HG02885 (cell line): ENCODE data around the gene DNM3.
A peak's percentile ranks its signal among the peaks of the same experiment; 100 is the strongest.
"Not testable (repeated sequence)": the region's sequence is repeated elsewhere in the genome, so short reads cannot be mapped to it uniquely, and the experiment has no call there.

ENCODE experiments used
- ATAC-seq: cut with Tn5 transposase; IDR thresholded peaks from one replicate; pipeline ENCODE4 v1.9.1; 2021; ENCODE audit warnings: mild to moderate bottlenecking; ENCODE audit not compliant: unreplicated experiment, poor library complexity

The DNM3 gene

GRCh38 chr1:172421974-172422604 lies 580.8 kb downstream of the DNM3 start:
- ATAC-seq = no peak

GRCh38 chr1:172423336-172423735 lies 582.0 kb downstream of the DNM3 start:
- ATAC-seq = no peak

DNA sequence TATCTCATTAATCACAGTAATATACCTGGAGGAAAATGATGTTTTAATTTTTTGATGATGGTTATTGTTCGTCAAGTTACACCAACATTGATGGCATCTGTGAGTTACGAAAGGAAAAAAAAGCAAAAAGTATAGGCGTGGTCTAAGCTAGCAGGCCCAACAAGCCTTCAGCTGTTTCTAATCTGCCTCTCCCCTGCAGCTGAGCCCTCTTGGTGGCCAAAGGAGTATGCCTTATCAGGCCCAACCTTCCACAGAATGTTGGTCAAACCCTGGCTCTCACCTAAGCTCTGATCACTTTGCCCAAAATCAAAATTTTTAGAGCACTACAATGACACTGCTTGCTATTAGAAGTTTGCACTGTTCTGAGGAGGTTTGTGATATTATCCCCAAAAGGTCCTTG lies 584.0 kb downstream of the DNM3 start:
- no peak for ATAC-seq

GRCh38 chr1:172427191-172427590 lies 585.9 kb downstream of the DNM3 start:
- no peak for ATAC-seq

DNA sequence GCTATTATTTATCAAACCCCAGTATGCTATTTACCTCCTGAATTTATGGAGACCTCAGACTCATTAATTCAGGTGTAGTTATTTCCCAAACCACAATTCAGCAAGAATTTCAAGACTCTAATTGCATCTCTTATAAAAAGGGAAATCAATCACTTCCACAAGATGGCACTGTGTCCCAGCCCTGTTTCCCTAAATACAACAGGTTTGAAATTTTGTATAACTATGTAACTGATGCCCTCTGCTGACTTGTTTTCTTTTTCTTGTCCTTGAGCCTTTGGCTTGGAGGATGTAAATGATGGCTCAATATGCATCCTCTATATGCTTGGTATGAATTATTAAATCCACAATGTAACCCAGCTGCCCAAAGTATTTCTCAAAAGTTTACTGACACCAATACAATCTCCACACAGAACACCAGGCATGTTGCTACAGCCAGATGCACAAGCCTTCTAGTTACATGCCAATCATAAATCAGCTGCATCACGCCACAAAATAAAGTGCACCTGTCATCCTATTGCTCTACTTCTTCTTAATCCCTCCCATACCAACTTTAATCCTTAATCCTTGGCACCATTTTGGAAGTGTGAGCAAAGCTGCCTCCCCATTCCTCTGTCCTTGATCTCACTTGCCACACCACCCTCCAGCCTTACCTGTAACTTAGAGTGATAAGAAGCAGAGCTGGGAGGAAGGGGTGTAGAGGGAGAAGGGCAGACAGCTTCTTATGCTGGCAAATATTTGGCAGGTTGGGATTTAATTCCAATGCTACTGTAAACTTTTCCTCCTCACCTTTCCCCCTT lies 588.2 kb downstream of the DNM3 start:
- no peak for ATAC-seq

- ATAC-seq = no peak
These were observed 588.8 kb downstream of the DNM3 start for GRCh38 chr1:172430128-172430454.

GRCh38 chr1:172431204-172431603 lies 589.9 kb downstream of the DNM3 start:
- no peak for ATAC-seq

DNA sequence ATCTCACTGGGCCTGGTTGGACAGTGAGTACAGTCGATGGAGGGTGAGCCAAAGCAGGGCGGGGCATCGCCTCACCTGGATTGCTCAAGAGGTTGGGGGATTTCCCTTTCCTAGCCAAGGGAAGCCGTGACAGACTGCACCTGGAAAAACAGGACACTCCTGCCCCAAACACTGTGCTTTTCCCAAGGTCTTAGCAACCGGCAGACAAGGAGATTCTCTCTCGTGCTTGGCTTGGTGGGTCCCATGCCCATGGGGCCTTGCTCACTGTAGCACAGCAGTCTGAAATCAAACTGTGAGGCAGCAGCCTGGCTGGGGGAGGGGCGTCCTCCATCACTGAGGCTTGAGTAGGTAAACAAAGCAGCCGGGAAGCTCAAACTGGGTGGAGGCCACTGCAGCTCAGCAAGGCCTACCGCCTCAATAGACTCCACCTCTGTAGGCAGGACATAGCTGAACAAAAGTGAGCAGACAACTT lies 590.5 kb downstream of the DNM3 start:
- ATAC-seq = no peak

DNA sequence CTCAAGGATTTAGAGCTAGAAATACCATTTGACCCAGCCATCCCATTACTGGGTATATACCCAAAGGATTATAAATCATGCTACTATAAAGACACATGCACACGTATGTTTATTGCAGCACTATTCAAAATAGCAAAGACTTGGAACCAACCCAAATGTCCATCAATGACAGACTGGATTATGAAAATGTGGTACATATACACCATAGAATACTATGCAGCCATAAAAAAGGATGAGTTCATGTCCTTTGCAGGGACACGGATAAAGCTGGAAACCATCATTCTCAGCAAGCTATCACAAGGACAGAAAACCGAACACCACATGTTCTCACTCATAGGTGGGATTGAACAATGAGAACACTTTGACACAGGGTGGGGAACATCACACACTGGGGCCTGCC lies 595.9 kb downstream of the DNM3 start:
- ATAC-seq = not testable (repeated sequence)

- no peak for ATAC-seq
These were observed 601.1 kb downstream of the DNM3 start for GRCh38 chr1:172442404-172442803.

DNA sequence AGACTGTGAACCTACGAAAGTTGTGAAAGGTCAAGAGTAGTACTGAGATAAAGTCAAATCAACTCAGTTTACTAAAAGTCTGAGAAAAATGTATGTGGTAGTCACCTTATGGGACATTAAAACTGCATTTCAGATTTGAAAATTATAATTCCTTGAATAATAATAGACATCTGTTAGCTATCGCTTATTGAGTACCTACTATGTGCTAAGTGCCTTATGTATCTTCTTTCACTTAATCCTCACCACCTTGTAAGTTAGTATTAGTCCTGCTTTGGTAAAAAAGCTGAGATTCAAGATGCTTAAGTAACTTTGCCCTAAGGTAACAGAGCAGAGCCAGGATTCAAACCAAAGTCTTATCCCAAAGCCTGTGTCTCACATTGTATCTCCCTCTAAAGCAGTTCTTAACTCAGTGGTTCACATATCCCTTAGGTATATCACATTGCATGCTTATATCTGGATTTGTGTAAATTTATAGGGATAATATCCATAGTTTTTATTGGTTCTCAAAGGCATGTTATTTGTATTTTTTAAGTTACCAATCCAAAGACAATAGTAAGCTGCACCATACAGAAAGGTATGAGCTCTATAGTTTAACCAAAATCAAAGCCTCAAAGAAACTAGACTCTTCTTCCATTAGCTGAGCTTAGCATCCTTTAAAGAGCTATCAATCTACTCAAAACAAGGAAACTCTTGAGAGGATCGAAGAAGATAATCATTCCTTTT lies 601.7 kb downstream of the DNM3 start:
- ATAC-seq = no peak

DNA sequence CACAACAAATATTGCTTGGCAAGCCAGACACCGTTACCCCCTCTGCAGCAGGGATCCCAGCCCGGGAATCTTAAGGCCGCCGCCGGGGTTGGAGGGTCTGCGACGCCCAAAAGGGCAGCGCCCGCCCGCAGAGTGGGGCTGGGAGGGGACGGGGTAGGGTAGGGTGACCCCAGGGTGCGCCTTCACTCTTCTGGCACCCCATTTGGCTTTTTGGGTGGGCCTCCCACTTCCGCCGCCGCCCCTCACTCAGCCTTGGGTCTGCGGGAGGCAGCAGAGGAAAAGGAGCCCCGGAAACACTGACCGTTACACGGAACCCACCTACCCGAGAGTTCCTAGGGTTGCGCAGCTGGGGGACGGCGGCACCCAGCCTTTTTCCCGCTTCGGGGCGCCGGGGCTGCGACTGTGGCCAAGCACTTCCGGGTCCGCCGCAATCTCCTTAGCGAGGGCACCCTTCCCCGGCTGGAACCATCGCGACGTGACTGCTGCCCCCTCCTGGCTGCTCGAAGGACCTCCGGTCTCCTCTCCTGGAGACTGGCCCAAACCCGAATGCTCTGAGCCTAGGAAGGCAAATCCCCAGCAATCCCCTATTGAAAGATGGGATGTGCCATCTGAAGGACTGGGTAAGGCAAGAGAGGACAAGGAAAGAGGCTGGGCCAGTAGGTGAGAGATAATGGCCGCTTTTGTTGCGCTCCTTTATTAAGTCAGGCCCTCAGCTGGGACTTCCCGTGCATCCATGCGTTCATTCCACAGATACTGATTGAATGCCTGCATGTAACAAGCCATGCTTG lies 602.6 kb downstream of the DNM3 start, which contains the start of gene PIGC:
PIGC (minus strand) TSS at position 404 of the 788 bp plus-strand sequence. CDS start 1,447 bp downstream, outside the sequence.
- peak; percentile 99 for ATAC-seq

DNA sequence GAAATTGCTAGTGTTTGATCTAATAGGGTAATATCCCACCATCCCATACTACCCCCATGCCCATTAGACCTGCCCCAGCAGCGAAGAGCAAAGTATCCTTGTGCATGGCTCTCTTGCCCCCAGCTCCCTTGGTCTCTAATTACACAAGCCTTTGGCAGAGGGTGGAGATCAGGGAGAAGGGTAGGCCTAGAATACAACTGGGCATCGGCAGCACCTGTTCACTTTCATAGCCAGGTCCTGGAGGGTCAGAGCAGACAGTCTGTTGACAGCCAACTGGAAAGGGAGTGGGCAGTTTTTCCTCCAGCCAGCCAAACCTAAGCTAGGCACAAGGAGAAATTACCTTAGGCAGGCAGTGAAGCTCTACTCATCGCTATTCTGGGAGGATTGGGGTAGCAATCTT lies 605.2 kb downstream of the DNM3 start:
- no peak for ATAC-seq

DNA sequence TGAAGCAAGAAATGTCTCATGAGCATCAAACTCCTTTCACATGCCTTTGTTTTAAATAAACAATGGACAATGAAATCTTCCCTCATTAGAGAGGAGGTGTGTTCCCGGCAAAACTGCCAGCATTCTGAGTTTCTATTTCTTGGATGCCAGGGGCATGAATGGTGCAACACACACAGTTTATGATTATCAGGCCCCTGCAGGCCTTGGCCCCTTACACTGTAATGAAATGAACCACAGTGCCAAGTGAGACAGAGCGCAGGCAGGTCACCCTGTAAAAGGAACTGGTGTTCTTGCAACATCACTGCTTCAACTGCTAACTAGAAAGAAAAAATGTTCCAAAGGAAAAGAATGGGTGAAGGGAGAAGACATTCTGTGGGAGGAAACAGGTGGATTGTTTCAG lies 606.3 kb downstream of the DNM3 start:
- ATAC-seq = no peak

DNA sequence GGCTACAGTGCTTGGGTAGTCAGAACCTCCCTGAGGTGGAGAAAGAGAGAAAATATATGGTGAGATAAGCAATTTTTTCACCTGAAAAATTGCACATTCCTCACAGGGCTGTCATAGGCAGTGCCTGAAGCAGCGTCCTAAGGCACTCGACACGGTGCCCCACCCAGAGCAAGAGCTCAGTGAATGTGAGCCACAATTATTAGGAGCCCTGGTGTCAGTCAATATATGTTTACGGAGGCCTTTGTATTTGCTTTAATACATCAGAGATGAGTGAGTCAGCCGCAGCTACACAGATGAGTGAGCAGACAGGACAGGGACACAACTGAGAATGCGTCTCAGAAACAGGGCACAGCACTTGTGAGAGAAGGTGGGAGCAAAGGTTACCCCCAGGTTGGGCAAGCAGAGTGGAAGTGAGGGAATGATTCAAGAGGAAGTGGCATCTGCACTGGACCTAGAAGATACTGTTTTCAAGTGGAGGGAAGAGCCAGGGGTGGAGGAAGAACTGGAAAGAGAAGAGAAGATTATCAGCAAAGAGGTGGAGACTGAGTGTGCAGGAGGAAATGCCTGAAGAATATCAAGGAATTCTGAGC lies 607.8 kb downstream of the DNM3 start:
- no peak for ATAC-seq

DNA sequence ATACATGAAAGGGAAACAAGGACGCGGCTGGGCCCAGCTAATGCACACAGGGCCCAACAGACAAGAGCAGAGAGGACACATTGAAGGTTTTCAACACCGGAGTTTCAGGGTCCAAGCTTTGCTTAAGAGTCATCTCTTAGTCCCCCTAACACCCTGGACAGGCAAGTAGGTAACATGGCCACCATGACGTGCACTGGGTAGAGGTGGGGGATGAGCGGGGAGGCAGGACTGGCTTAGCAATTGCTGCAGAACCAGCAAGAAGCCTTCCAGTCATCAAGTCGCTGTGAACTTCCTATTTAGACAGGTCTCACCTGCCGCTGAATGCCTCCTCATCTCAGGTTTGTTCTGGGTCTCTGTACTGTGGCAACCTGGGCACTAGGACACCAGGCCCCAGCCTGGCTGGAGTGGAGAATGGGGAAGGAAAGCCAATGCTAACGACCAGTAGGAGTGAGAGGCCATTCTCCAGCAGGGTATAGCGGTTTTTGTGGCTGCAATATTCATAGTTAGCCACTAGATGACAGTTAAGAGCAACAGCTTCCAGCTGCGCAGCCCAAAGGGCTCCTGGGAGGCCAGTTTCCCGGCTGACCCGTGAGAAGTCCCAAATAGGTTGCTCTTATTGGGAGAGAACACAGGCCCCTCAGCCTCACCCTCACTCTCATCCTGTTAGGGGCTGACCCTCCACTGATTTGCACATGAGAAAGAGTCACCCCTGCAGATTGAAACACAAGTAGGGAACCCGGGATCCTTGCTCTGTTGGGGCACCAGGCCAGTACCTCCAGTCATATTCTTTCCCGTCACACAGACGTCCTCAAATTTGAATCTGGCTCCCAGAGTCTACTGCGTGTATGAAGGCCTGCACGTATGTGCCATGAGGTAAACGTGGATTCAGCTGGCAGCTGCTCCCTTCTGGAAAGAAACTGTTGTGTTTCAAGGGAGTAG lies 608.6 kb downstream of the DNM3 start:
- ATAC-seq = peak; percentile 94

DNA sequence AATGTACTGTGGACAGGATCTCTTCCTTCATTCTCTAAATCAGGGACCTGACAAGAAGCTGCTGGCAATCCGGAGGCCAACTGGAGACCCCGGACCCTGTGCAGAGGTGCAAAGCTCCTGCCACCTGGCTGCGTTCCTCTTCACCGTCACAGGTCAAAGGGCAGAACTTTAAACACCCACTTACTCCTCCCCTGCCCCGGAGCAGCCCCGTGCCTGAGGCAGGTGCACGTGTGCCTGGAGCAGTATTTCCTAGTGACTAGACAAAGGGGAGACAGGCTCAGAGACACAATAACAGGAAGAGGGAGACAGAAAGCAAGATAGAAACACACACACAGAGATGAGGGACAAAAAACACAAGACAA lies 609.2 kb downstream of the DNM3 start:
- no peak for ATAC-seq

DNA sequence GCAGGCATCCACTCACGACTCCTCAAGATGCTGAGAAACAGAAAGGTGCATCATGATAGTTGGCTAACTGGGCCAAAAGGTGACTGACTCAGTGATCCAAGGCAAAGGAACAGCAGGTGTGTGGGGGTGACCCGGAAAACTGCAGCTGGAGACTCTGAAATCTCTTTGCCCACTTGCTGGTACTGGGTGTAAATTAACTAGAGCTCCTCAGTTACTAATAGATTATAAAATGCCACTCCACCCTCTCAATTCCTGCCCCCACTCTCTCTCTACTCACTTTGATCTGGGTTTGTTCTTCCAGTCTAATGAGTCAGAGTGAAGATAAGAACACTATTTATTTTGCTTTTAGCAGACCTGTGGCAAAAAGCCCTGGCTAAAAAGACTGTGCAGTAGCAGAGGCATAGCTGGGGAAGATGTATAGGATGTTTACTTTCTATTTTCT lies 609.7 kb downstream of the DNM3 start:
- ATAC-seq = no peak

DNA sequence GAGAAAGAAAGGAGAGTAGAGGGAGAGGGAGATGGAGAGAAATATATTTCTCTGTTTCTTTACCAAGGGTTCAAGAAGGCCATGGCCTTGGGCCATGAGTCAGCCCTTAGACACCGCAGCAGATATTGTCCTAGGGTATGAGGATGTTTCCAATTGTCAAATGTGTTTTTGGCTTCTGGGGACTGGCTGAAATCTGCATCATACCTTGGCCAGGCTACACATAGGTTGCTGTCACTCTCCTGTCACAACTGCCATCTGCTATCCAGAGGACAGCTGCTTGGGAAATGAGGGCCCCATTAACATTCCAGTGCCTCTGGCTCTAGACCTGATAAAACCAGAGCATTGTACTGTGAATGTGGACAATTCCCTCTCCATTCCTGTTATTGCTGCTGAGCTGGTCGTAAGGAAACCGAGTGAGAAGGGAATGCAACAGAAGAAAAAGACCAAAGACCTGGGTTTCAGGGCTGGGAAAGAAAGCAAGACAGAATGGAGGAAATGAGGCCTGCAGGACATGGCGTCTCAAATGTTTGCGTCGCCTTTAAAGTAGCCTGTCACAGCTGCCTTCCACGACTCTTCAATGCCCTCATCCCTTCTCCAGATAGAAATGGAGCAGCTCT lies 611.3 kb downstream of the DNM3 start:
- no peak for ATAC-seq
